Liver (tissue), 3 donors: Measurements from ENCODE around the gene FAM209B.

ENCODE experiments used
- EGR1 ChIP-seq, 2 donors: IDR thresholded peaks; 2 replicates each; pipeline ENCODE4 v1.6.1; 2016 to 2018; ENCODE audit warnings: antibody characterized with exemption in 2 of 2, low read depth in 2 of 2
- HNF4A ChIP-seq, 2 donors: conservative IDR thresholded peaks; 2 replicates each; pipeline ENCODE4 v1.6.1; 2016; ENCODE audit warnings: antibody characterized with exemption in 2 of 2, mild to moderate bottlenecking in 2 of 2
- JUND ChIP-seq, 2 donors: IDR thresholded peaks; 2 replicates each; pipeline ENCODE4 v1.6.1; 2016; ENCODE audit warnings: antibody characterized with exemption in 2 of 2
- NR2F2 ChIP-seq: IDR thresholded peaks from 2 replicates; pipeline ENCODE4 v1.6.1; 2016; ENCODE audit warnings: antibody characterized with exemption
- RAD21 ChIP-seq, 2 donors: IDR thresholded peaks; 2 replicates each; pipeline ENCODE4 v1.6.1; 2016; ENCODE audit warnings: antibody characterized with exemption in 2 of 2, mild to moderate bottlenecking in 2 of 2
- RXRA ChIP-seq, 2 donors: IDR thresholded peaks; 2 replicates each; pipeline ENCODE4 v1.6.1; 2017 to 2018; ENCODE audit warnings: antibody characterized with exemption in 2 of 2, mild to moderate bottlenecking in 1 of 2
- SP1 ChIP-seq: IDR thresholded peaks from 2 replicates; pipeline ENCODE4 v1.6.1; 2018; ENCODE audit warnings: antibody characterized with exemption, mild to moderate bottlenecking
- TAF1 ChIP-seq: conservative IDR thresholded peaks from 2 replicates; pipeline ENCODE4 v1.6.1; 2016; ENCODE audit warnings: antibody characterized with exemption, mild to moderate bottlenecking
- YY1 ChIP-seq: IDR thresholded peaks from 2 replicates; pipeline ENCODE4 v1.6.1; 2016; ENCODE audit warnings: antibody characterized with exemption, mild to moderate bottlenecking
- TF ChIP-seq, protein P1 (sequence below): fragments of 150-350 bp; IDR thresholded peaks from 2 replicates; pipeline ENCODE4 v1.5.1; 2017; ENCODE audit warnings: improper control_type of control experiment, low read depth, low read length; ENCODE audit not compliant: missing input control
- TF ChIP-seq, protein P2 (sequence below): IDR thresholded peaks from 2 replicates; pipeline ENCODE4 v1.6.1; 2016; ENCODE audit warnings: antibody characterized with exemption
- TF ChIP-seq, protein P3 (sequence below): IDR thresholded peaks from 2 replicates; pipeline ENCODE4 v1.6.1; 2016; ENCODE audit warnings: antibody characterized with exemption
- TF ChIP-seq, protein P4 (sequence below): IDR thresholded peaks from 2 replicates; pipeline ENCODE4 v1.6.1; 2016; ENCODE audit warnings: antibody characterized with exemption
- donor health status: healthy.
- donor health status: healthy.

DNA sequence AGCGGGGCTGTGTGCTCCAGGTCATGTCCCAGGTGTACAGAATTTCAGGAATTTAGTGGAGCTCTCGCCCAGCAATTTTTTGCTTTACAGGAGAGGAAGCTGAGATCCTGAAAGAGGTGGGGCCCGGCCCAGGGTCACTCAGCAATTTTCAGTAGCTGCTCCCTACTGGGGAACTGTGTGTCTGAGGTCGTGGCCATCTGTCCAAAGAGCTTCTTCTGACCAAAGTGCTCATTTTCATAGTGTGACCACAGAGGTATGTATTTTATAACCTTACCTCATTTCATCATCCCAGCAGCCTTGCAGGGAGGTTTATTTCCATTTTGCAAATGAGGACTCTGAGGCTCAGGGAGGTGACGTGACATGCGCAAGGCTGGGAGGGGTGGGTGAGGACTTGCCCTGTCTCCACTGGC lies 46.3 kb downstream of the FAM209B start:
- TF ChIP-seq, protein P1, sequence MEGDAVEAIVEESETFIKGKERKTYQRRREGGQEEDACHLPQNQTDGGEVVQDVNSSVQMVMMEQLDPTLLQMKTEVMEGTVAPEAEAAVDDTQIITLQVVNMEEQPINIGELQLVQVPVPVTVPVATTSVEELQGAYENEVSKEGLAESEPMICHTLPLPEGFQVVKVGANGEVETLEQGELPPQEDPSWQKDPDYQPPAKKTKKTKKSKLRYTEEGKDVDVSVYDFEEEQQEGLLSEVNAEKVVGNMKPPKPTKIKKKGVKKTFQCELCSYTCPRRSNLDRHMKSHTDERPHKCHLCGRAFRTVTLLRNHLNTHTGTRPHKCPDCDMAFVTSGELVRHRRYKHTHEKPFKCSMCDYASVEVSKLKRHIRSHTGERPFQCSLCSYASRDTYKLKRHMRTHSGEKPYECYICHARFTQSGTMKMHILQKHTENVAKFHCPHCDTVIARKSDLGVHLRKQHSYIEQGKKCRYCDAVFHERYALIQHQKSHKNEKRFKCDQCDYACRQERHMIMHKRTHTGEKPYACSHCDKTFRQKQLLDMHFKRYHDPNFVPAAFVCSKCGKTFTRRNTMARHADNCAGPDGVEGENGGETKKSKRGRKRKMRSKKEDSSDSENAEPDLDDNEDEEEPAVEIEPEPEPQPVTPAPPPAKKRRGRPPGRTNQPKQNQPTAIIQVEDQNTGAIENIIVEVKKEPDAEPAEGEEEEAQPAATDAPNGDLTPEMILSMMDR, result no peak
- TF ChIP-seq, protein P2, sequence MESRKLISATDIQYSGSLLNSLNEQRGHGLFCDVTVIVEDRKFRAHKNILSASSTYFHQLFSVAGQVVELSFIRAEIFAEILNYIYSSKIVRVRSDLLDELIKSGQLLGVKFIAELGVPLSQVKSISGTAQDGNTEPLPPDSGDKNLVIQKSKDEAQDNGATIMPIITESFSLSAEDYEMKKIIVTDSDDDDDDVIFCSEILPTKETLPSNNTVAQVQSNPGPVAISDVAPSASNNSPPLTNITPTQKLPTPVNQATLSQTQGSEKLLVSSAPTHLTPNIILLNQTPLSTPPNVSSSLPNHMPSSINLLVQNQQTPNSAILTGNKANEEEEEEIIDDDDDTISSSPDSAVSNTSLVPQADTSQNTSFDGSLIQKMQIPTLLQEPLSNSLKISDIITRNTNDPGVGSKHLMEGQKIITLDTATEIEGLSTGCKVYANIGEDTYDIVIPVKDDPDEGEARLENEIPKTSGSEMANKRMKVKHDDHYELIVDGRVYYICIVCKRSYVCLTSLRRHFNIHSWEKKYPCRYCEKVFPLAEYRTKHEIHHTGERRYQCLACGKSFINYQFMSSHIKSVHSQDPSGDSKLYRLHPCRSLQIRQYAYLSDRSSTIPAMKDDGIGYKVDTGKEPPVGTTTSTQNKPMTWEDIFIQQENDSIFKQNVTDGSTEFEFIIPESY, result no peak
- TF ChIP-seq TAF1 (no peak), EGR1 (IDR thresholded peaks at IDR 0.05; ENCODE audit: low read depth in 2 of 2) (no peak), SP1 (no peak), JUND (IDR thresholded peaks at IDR 0.05) (no peak), HNF4A (conservative IDR thresholded peaks at IDR 0.05) (no peak), RAD21 (IDR thresholded peaks at IDR 0.05) (no peak), YY1 (no peak), NR2F2 (no peak), RXRA (IDR thresholded peaks at IDR 0.05) (no peak)
- TF ChIP-seq, protein P3, sequence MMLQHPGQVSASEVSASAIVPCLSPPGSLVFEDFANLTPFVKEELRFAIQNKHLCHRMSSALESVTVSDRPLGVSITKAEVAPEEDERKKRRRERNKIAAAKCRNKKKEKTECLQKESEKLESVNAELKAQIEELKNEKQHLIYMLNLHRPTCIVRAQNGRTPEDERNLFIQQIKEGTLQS, result no peak
- TF ChIP-seq, protein P4, sequence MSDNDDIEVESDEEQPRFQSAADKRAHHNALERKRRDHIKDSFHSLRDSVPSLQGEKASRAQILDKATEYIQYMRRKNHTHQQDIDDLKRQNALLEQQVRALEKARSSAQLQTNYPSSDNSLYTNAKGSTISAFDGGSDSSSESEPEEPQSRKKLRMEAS, result no peak
